ENCODE measurements around the gene DENND4B. TPM values are rescaled to one million over a fixed set of nuclear protein-coding genes. Genes with fewer than 3 reads are reported as not detected.
"Not testable (repeated sequence)": the region's sequence is repeated elsewhere in the genome, so short reads cannot be mapped to it uniquely, and the experiment has no call there.

DENND4B gene
- total RNA-seq, 4 donors from 2014 or later: 18.4 to 31.1 (median 20.5) TPM

DNA sequence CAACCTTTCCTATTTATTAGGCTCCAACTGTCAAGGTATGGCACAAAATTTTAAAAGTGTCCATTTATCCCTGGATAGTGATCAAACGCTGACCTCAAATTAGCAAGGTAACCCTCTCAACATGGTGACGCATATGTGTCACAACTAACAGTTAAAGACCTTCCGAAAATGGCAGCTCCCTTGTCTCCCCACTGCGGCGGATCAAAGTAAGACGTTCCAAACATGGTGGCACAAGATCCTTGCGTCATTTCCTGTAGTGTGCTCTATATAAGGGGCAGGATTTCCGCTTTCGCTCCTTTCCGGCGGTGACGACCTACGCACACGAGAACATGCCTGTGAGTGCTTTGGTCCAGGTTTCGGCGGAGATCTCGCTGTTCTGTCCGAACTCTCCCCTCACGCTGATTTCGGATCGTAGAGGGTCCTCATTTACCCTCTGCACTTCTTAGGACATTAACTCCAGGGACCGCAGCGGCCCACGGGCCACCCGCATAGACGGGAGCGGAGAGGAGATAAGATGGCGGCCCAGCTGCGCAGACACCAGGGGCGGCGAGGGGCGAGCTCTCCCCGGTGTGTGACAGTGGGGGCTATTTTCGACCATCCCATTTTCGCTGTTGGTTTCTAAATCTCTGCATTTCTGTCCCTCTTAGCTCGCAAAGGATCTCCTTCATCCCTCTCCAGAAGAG lies 44.1 kb upstream of the DENND4B start, which contains the start of gene RPS27:
Gene RPS27, plus strand, starts transcription at position 295 of the 683 bp plus-strand sequence. Its CDS starts 35 bp downstream, at position 330.
- intact Hi-C loops (cut with DNase I; ENCODE audit: low total_unique reads): no loop called here
- WGBS, 2 donors: 0% methylated on average over 36 of the region's 36 CpGs
- DNase-seq (ENCODE audit: low spot score in 2 of 2): peak; percentile 96
- TF ChIP-seq POLR2A (IDR thresholded peaks at IDR 0.05): peak in 1 of 2 donors; percentile 96
- TF ChIP-seq, protein P1, sequence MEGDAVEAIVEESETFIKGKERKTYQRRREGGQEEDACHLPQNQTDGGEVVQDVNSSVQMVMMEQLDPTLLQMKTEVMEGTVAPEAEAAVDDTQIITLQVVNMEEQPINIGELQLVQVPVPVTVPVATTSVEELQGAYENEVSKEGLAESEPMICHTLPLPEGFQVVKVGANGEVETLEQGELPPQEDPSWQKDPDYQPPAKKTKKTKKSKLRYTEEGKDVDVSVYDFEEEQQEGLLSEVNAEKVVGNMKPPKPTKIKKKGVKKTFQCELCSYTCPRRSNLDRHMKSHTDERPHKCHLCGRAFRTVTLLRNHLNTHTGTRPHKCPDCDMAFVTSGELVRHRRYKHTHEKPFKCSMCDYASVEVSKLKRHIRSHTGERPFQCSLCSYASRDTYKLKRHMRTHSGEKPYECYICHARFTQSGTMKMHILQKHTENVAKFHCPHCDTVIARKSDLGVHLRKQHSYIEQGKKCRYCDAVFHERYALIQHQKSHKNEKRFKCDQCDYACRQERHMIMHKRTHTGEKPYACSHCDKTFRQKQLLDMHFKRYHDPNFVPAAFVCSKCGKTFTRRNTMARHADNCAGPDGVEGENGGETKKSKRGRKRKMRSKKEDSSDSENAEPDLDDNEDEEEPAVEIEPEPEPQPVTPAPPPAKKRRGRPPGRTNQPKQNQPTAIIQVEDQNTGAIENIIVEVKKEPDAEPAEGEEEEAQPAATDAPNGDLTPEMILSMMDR (IDR thresholded peaks at IDR 0.05): no peak
- H3K4me3 ChIP-seq (ENCODE audit: low read depth, poor library complexity, severe bottlenecking): peak within 1 kb of the TSS; percentile 99

DNA sequence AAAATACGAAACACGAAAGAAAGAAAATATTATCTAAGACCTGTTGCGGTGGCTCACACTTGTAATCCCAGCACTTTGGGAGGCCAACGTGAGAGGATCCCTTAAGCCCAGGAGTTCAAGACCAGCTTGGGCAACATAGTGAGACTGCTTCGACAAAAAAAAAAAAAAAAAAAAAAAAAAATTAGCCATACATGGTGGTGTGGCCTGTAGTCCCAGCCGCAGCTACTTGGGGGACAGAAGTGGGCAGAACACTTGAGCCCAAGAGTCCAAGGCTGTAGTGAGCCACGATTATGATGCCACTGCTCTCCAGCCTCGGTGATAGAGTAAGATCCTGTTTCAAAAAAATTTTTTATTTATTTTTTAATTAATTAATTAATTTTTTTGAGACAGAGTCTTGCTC lies 41.1 kb upstream of the DENND4B start:
- TF ChIP-seq, protein P1 (IDR thresholded peaks at IDR 0.05): no peak
- TF ChIP-seq POLR2A (IDR thresholded peaks at IDR 0.05): no peak
- H3K4me3 ChIP-seq (ENCODE audit: low read depth, poor library complexity, severe bottlenecking): no peak overlapping the region
- 92 to 93% methylated on average over 8 of the region's 8 CpGs for WGBS, 2 donors
- intact Hi-C loops (cut with DNase I; ENCODE audit: low total_unique reads): loop anchor here (2.0 to 10.0 kb wide), 3 partner anchors 41 to 473 kb away; partner anchors contain the start of gene DENND4B
- no peak for DNase-seq (ENCODE audit: low spot score in 2 of 2)

DNA sequence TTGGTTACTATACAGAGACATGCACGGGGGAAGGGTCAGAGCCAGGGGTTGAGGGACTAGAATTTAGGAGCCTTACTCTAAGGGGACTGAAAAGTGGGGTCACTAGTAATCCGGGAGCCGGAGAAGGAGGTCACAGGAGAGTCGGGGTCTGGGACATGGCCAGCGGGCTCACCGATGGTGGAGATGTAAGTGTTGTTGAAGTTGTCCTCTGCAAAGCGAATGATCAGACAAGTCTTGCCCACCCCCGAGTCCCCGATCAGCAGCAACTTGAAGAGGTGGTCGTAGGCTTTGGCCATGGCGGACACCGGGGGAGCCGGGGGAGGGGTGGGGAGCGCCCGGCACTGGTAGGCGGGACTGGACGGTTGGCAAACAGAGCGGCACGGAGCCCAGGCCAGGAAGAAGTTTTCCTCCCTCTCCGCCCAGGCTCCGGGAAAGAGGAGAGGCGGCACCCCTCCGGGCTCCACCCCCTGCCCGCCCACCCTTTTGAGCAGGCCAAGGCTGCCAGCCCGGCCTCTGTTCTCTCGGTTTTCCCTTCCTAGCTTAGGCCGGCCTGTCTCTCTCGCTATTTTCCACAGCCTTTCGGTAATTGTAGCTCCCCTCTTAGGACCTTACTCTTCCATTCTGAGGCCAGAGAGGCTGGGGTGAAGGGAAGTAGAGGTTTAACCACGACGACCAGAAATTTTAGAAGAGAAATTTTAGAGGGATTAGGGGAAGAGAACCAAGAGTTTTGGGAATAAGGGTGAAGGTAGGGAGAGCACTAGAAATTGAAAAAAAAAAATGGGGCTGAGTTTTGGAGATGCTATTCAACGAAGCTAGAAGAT lies 39.6 kb upstream of the DENND4B start, which contains the start of gene RAB13:
Gene RAB13, minus strand, starts transcription at position 399 of the 821 bp plus-strand sequence. Its CDS starts 103 bp downstream, at position 296.
- TF ChIP-seq POLR2A (IDR thresholded peaks at IDR 0.05): no peak
- TF ChIP-seq, protein P1 (IDR thresholded peaks at IDR 0.05): peak in 1 of 3 donors; percentile 11
- WGBS, 2 donors: 2 to 4% methylated on average over 29 to 32 of the region's 32 CpGs
- intact Hi-C loops (cut with DNase I; ENCODE audit: low total_unique reads): loop anchor here (2.0 to 10.0 kb wide), 3 partner anchors 39 to 471 kb away; partner anchors contain the start of gene DENND4B
- DNase-seq (ENCODE audit: low spot score in 2 of 2): peak; percentile 84 to 97
- H3K4me3 ChIP-seq (ENCODE audit: low read depth, poor library complexity, severe bottlenecking): peak within 1 kb of the TSS; percentile 40

- TF ChIP-seq, protein P1 (IDR thresholded peaks at IDR 0.05): no peak
- no peak for TF ChIP-seq POLR2A (IDR thresholded peaks at IDR 0.05)
- 14% methylated on average over 7 of the region's 7 CpGs for WGBS, 2 donors
- peak; percentile 53 to 92 for DNase-seq (ENCODE audit: low spot score in 2 of 2)
- intact Hi-C loops (cut with DNase I; ENCODE audit: low total_unique reads): loop anchor here (5.0 to 10.0 kb wide), 2 partner anchors 183 to 471 kb away; no protein-coding TSS in a partner anchor
- H3K4me3 ChIP-seq (ENCODE audit: low read depth, poor library complexity, severe bottlenecking): peak overlapping the region; percentile 40
Observed at GRCh38 chr1:153985341-153985912, 38.9 kb upstream of the DENND4B start.

- TF ChIP-seq, protein P1 (IDR thresholded peaks at IDR 0.05): no peak
- TF ChIP-seq POLR2A (IDR thresholded peaks at IDR 0.05): no peak
- intact Hi-C loops (cut with DNase I; ENCODE audit: low total_unique reads): loop anchor here (10.0 kb wide), 1 partner anchor 470 kb away; no protein-coding TSS in a partner anchor
- no peak overlapping the region for H3K4me3 ChIP-seq (ENCODE audit: low read depth, poor library complexity, severe bottlenecking)
- DNase-seq (ENCODE audit: low spot score in 2 of 2): no peak
- WGBS, 2 donors: 60 to 70% methylated on average over 6 of the region's 6 CpGs
Observed at GRCh38 chr1:153984123-153984894, 37.8 kb upstream of the DENND4B start.

DNA sequence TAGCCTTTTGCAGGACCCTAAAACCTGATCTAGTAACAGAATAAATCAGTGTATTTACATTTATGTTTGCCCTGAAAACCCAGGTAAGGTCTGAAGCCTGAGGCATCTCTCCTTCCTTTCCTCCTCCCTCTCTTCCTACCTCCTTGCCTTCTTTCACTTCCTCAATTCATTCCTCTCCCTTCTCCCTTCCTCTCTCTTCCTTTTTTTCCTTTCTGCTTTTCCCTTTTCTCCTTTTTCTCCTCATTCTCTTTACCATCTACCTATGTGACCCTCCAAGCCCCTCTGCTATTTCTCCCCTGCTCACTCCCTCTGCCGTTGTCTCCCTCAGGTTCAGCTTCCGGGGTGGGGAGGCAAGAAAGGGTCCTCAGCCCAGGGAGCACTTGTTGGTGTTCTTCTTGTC lies 35.2 kb upstream of the DENND4B start:
- WGBS, 2 donors: 88 to 93% methylated on average over 2 of the region's 2 CpGs
- DNase-seq (ENCODE audit: low spot score in 2 of 2): not testable (repeated sequence)
- intact Hi-C loops (cut with DNase I; ENCODE audit: low total_unique reads): loop anchor here (10.0 kb wide), 1 partner anchor 467 kb away; no protein-coding TSS in a partner anchor

GRCh38 chr1:153979091-153979490 lies 32.6 kb upstream of the DENND4B start:
- intact Hi-C loops (cut with DNase I; ENCODE audit: low total_unique reads): loop anchor here (5.0 kb wide), 1 partner anchor 182 kb away; no protein-coding TSS in a partner anchor
- 91 to 94% methylated on average over 11 to 12 of the region's 12 CpGs for WGBS, 2 donors
- not testable (repeated sequence) for H3K4me3 ChIP-seq (ENCODE audit: low read depth, poor library complexity, severe bottlenecking); DNase-seq (ENCODE audit: low spot score in 2 of 2)

More for the DNA sequence above, 35.2 kb upstream of the DENND4B start:
- not testable (repeated sequence) for H3K4me3 ChIP-seq (ENCODE audit: low read depth, poor library complexity, severe bottlenecking)

All from lower leg skin (tissue), 4 donors.